Measurements from ENCODE around the gene BMPR2. TPM values are rescaled to one million over a fixed set of nuclear protein-coding genes. Genes with fewer than 3 reads are reported as not detected.

BMPR2 gene
- total and polyA plus RNA-seq, 5 donors from 2014 or later: 3.7 to 24.9 (median 5.3) TPM

DNA sequence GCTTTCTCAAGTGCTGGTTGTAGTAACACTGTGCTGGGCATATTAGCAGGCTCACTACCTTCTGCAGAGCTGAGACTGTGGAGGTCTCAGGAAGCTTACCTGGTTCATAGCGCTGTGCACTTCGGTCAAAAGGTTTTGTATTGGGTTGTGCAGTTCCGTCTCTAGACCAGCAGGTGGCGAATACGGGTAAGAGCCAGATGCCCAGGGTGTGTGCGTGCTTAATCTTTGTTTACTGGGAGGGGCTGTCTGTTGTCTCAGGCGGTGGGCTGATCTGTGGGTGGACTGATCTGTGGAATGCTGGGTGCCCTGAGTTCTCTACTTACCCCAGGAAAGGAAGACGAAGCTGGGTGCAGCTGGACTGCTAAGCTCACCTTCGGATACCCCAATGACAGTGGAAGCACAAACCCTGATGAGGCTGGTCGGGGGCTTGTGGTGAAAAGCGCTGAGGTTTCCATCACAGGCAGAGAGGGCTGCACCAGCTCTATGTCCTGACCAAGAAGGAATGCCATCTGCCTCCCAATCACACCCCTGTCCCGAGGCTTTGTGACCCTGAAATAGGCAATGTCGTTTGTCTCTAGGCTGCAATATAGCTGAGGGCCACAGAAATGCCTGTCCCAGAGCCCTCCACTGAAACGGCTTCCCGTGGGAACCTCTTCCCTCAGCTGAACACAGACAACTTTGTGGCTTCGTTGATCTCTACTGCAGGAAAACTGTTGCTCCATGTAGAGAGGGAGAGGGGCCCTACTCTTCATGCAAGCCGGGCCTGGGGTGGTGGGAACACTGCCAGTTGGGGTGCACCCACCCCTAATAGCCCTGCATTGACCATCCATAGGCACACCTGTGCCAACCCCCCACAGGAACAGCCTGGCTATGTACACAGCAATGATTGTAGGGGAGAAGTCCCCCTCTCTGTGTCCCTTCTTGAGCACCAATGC lies 212.8 kb downstream of the BMPR2 start:
- ATAC-seq (ENCODE audit: low read depth in 2 of 2) (peak; percentile 91 to 96), DNase-seq (peak; percentile 58 to 83 (median 77))
- H3K4me1 Mint-ChIP-seq: peaks cover 0 to 10% (median 6%) of the 10 kb centered on the region in 4 donors
- no peak overlapping the region for H3K27ac ChIP-seq (ENCODE audit: insufficient read depth, low read length, poor library complexity, severe bottlenecking)
- no peaks in the 10 kb centered on the region for H3K27me3 Mint-ChIP-seq
- H3K36me3 ChIP-seq (ENCODE audit: control insufficient read depth, insufficient read depth, low read length): no peaks in the 10 kb centered on the region
- no peak overlapping the region for H3K4me3 ChIP-seq (ENCODE audit: low read depth, low read length)
- peak overlapping the region in 1 of 3 donors; percentile 70 for H3K27ac Mint-ChIP-seq
- no peaks in the 10 kb centered on the region for H3K27me3 ChIP-seq (ENCODE audit: control insufficient read depth, insufficient read depth, low read length)
- no peaks in the 10 kb centered on the region for H3K36me3 Mint-ChIP-seq
- H3K9me3 Mint-ChIP-seq: peaks cover 0 to 3% (median 0%) of the 10 kb centered on the region in 7 donors
- peak overlapping the region in 2 of 4 donors; percentile 32 to 42 for H3K4me3 Mint-ChIP-seq
- peaks cover 0 to 1% of the 10 kb centered on the region in 2 experiments for H3K9me3 ChIP-seq (ENCODE audit: control insufficient read depth in 2 of 2, low read length in 2 of 2)
- peaks cover 6% of the 10 kb centered on the region for H3K4me1 ChIP-seq (ENCODE audit: control insufficient read depth, insufficient read depth, low read length, poor library complexity, severe bottlenecking)

DNA sequence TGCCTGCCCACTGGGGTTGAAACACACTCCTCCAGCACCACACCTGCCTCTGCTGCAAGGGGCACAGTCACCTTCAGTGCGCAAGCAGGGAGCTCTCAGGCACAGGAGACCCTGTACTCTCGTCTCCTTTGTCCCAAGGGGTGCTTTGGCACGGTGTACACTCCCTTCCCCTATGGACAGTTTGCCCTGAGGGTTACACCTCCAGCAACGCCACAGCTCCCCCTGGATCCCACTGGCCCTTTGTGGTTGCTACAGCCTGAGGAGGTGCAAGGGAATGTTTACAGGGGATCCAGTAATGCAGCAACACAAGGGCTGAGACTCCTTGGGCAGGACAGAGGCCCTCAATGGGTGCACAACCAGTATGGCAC lies 213.4 kb downstream of the BMPR2 start:
- DNase-seq (no peak), ATAC-seq (ENCODE audit: low read depth in 2 of 2) (no peak)
- Histone ChIP-seq H3K4me3 (ENCODE audit: low read depth, low read length) (no peak overlapping the region), H3K36me3 (ENCODE audit: control insufficient read depth, insufficient read depth, low read length) (no peaks in the 10 kb centered on the region), H3K4me1 (ENCODE audit: control insufficient read depth, insufficient read depth, low read length, poor library complexity, severe bottlenecking) (peaks cover 6% of the 10 kb centered on the region), H3K9me3 (ENCODE audit: control insufficient read depth in 2 of 2, low read length in 2 of 2) (no peaks in the 10 kb centered on the region), H3K27me3 (ENCODE audit: control insufficient read depth, insufficient read depth, low read length) (no peaks in the 10 kb centered on the region), H3K27ac (ENCODE audit: insufficient read depth, low read length, poor library complexity, severe bottlenecking) (no peak overlapping the region)
- Mint-ChIP-seq H3K4me3 (no peak overlapping the region), H3K9me3 (peaks cover 0 to 2% (median 0%) of the 10 kb centered on the region in 7 donors), H3K4me1 (peaks cover 0 to 10% (median 6%) of the 10 kb centered on the region in 4 donors), H3K27ac (no peak overlapping the region), H3K27me3 (no peaks in the 10 kb centered on the region), H3K36me3 (no peaks in the 10 kb centered on the region)

DNA sequence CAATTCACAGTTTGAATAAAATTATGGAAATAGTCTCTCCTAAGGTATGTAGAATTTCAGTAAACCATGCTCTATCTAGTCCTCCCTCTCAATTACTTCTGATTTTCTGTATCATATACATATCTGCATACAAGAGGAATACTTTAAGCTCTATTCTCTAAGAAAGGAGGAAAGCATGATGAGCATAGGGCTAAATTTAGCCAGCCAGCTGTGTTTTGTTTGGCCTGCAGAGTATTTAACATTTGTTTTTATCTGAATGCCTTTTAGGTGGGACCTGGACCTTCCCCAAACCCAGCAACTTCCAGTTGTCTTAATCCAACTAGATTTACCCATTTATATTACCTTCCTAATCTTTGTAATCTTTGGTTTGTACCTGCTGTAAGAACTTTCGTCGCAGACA lies 216.4 kb downstream of the BMPR2 start:
- ATAC-seq (ENCODE audit: low read depth in 2 of 2): no peak
- no peaks in the 10 kb centered on the region for H3K27me3 ChIP-seq (ENCODE audit: control insufficient read depth, insufficient read depth, low read length)
- Mint-ChIP-seq H3K9me3 (no peaks in the 10 kb centered on the region), H3K36me3 (no peaks in the 10 kb centered on the region), H3K4me1 (peaks cover 0 to 10% (median 6%) of the 10 kb centered on the region in 4 donors), H3K27me3 (no peaks in the 10 kb centered on the region), H3K27ac (no peak overlapping the region), H3K4me3 (no peak overlapping the region)
- no peaks in the 10 kb centered on the region for H3K36me3 ChIP-seq (ENCODE audit: control insufficient read depth, insufficient read depth, low read length)
- no peaks in the 10 kb centered on the region for H3K9me3 ChIP-seq (ENCODE audit: control insufficient read depth in 2 of 2, low read length in 2 of 2)
- no peak overlapping the region for H3K27ac ChIP-seq (ENCODE audit: insufficient read depth, low read length, poor library complexity, severe bottlenecking)
- no peak for DNase-seq
- no peak overlapping the region for H3K4me3 ChIP-seq (ENCODE audit: low read depth, low read length)
- H3K4me1 ChIP-seq (ENCODE audit: control insufficient read depth, insufficient read depth, low read length, poor library complexity, severe bottlenecking): peaks cover 6% of the 10 kb centered on the region

DNA sequence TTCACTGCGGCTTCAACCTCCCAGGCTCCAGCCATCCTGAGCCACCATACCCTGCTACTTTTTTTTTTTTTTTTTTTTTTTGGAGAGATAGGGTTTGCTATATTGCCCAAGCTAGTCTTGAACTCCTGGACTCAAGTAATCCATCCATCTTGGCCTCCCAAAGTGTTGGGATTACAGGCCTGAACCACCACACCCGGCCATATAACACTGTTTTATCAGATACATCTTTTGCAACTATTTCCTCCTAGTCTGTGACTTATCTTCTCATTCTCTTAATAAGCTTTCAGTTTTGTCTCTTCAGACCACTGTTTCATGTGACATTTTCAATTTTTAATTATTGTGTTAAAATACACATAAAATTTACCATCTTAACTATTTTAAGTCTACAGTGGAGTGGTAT lies 223.0 kb downstream of the BMPR2 start:
- no peak for ATAC-seq (ENCODE audit: low read depth in 2 of 2)
- Histone ChIP-seq H3K27me3 (ENCODE audit: control insufficient read depth, insufficient read depth, low read length) (no peaks in the 10 kb centered on the region), H3K9me3 (ENCODE audit: control insufficient read depth in 2 of 2, low read length in 2 of 2) (no peaks in the 10 kb centered on the region), H3K4me1 (ENCODE audit: control insufficient read depth, insufficient read depth, low read length, poor library complexity, severe bottlenecking) (no peaks in the 10 kb centered on the region), H3K4me3 (ENCODE audit: low read depth, low read length) (no peak overlapping the region), H3K36me3 (ENCODE audit: control insufficient read depth, insufficient read depth, low read length) (no peaks in the 10 kb centered on the region), H3K27ac (ENCODE audit: insufficient read depth, low read length, poor library complexity, severe bottlenecking) (no peak overlapping the region)
- Mint-ChIP-seq H3K9me3 (no peaks in the 10 kb centered on the region), H3K36me3 (no peaks in the 10 kb centered on the region), H3K27me3 (peaks cover 13% of the 10 kb centered on the region), H3K27ac (no peak overlapping the region), H3K4me3 (no peak overlapping the region), H3K4me1 (no peaks in the 10 kb centered on the region)
- DNase-seq: no peak

DNA sequence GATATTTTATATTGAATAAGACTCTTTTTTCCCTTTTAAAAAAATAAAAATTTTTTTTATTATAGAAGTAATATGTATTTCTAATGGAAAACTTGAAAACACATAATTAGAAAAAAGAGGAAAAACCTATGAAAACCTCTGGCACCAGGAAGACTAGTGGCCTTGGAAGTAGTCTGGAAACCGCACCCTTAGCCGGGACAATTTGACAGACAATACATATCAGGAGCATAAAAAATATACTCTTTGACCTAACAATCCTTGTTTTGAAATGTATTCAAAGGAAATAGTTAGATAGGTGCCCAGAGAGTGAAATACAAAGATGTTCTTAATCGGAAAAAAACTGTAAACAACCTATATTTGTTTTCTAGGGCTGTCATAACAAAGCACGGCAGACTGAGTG lies 223.8 kb downstream of the BMPR2 start:
- no peak overlapping the region for H3K27ac Mint-ChIP-seq
- H3K27me3 ChIP-seq (ENCODE audit: control insufficient read depth, insufficient read depth, low read length): no peaks in the 10 kb centered on the region
- H3K9me3 Mint-ChIP-seq: no peaks in the 10 kb centered on the region
- H3K36me3 Mint-ChIP-seq: no peaks in the 10 kb centered on the region
- no peaks in the 10 kb centered on the region for H3K9me3 ChIP-seq (ENCODE audit: control insufficient read depth in 2 of 2, low read length in 2 of 2)
- H3K4me3 Mint-ChIP-seq: no peak overlapping the region
- H3K27me3 Mint-ChIP-seq: peaks cover 13% of the 10 kb centered on the region
- no peak for DNase-seq
- H3K36me3 ChIP-seq (ENCODE audit: control insufficient read depth, insufficient read depth, low read length): no peaks in the 10 kb centered on the region
- no peak for ATAC-seq (ENCODE audit: low read depth in 2 of 2)
- no peak overlapping the region for H3K4me3 ChIP-seq (ENCODE audit: low read depth, low read length)
- no peak overlapping the region for H3K27ac ChIP-seq (ENCODE audit: insufficient read depth, low read length, poor library complexity, severe bottlenecking)
- no peaks in the 10 kb centered on the region for H3K4me1 Mint-ChIP-seq
- no peaks in the 10 kb centered on the region for H3K4me1 ChIP-seq (ENCODE audit: control insufficient read depth, insufficient read depth, low read length, poor library complexity, severe bottlenecking)

DNA sequence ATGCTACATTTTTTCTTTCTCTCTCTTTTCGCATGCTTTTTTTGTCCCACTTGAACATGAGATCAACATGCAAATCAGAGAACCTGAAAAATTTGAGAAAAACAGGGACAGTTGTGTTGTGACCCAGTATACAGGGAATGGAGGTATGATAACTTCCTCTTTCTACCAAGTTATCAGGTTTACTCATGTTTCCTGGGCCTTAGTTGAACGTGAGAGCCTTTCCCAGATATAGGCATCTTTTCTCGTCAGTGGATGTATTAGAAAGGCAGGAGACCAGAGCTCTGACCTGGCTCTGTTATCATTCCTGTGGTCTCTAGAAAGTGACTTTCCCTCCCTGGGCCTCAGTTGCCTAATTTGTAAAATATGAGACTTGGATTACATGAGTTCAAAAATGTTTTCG lies 228.6 kb downstream of the BMPR2 start:
- Mint-ChIP-seq H3K27ac (no peak overlapping the region), H3K27me3 (peaks cover 13% of the 10 kb centered on the region), H3K4me1 (peaks cover 3 to 6% (median 3%) of the 10 kb centered on the region in 4 donors), H3K4me3 (no peak overlapping the region), H3K9me3 (no peaks in the 10 kb centered on the region), H3K36me3 (no peaks in the 10 kb centered on the region)
- no peaks in the 10 kb centered on the region for H3K4me1 ChIP-seq (ENCODE audit: control insufficient read depth, insufficient read depth, low read length, poor library complexity, severe bottlenecking)
- H3K36me3 ChIP-seq (ENCODE audit: control insufficient read depth, insufficient read depth, low read length): no peaks in the 10 kb centered on the region
- H3K27ac ChIP-seq (ENCODE audit: insufficient read depth, low read length, poor library complexity, severe bottlenecking): no peak overlapping the region
- DNase-seq: no peak
- no peaks in the 10 kb centered on the region for H3K9me3 ChIP-seq (ENCODE audit: control insufficient read depth in 2 of 2, low read length in 2 of 2)
- ATAC-seq (ENCODE audit: low read depth in 2 of 2): no peak
- H3K4me3 ChIP-seq (ENCODE audit: low read depth, low read length): no peak overlapping the region
- no peaks in the 10 kb centered on the region for H3K27me3 ChIP-seq (ENCODE audit: control insufficient read depth, insufficient read depth, low read length)

DNA sequence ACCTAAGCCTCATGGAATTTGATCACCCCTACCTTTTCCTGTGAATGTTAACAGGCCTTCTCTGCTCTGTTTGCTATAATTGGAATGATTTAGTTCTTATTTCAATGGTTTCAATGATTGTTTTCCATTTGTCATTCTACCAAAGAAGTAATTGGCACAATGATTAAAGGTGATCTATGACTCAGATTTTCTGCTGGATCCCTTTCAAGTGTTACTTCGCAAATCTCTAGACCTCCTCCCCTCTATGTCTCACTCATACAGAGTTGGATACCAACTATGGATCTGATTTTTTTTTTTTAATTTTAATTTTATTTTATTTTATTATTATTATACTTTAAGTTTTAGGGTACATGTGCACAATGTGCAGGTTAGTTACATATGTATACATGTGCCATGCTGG lies 229.0 kb downstream of the BMPR2 start:
- no peaks in the 10 kb centered on the region for H3K27me3 ChIP-seq (ENCODE audit: control insufficient read depth, insufficient read depth, low read length)
- H3K4me1 ChIP-seq (ENCODE audit: control insufficient read depth, insufficient read depth, low read length, poor library complexity, severe bottlenecking): no peaks in the 10 kb centered on the region
- DNase-seq (no peak), ATAC-seq (ENCODE audit: low read depth in 2 of 2) (no peak)
- H3K9me3 ChIP-seq (ENCODE audit: control insufficient read depth in 2 of 2, low read length in 2 of 2): no peaks in the 10 kb centered on the region
- H3K27ac ChIP-seq (ENCODE audit: insufficient read depth, low read length, poor library complexity, severe bottlenecking): no peak overlapping the region
- Mint-ChIP-seq H3K4me1 (peaks cover 5 to 9% (median 7%) of the 10 kb centered on the region in 4 donors), H3K27me3 (peaks cover 13% of the 10 kb centered on the region), H3K9me3 (no peaks in the 10 kb centered on the region), H3K27ac (no peak overlapping the region), H3K36me3 (no peaks in the 10 kb centered on the region), H3K4me3 (no peak overlapping the region)
- H3K36me3 ChIP-seq (ENCODE audit: control insufficient read depth, insufficient read depth, low read length): no peaks in the 10 kb centered on the region
- no peak overlapping the region for H3K4me3 ChIP-seq (ENCODE audit: low read depth, low read length)

All from CD4-positive, CD25-positive, alpha-beta regulatory T cell (primary cell).